Measurements from ENCODE around the gene INF2.

Gene INF2

DNA sequence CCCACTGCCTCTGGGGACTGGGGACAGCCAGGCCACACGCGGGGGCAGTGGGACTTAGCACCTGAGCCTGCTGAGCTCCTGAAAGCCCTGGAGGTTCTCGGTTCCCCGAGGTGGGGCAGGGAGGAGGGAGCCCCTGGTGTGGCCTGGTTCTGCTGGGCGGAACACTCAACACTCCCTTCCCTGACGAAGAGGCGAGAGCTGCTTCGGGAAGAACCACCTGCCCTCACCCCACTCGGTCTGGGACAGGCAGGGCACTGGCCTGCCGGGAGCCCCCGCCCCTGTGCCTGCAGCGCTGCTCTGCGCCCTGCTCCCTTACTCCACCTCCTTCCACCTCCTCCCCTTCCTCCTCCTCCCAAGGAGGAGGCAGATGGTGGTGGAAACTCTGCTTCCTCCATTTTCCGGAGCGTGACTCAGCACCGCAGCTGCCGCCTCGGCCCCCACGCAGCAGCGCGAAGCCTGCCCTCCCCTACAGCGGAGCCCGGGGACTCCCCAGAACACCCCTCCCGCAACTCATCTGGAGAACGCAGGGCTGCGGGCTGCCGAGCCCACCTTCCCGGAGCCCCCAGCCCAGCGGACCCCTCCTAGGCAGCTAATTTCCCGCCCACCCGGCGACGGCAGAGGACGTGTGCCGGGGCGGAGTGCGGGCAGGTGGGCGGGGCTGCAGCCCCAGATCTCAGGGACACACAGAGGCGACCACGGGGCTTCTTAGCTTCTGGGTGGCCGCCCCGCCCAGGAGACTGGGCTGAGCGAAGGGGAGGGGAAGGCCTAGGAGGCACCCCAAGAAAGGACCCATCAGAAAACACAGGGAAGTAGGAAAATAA is 11.7 kb upstream of the INF2 start:
- no peak for DNase-seq

- DNase-seq, result no peak
Measured at GRCh38 chr14:104678346-104678745, 11.1 kb upstream of the INF2 start.

GRCh38 chr14:104678901-104679705 is 10.3 kb upstream of the INF2 start:
- DNase-seq, result no peak

DNA sequence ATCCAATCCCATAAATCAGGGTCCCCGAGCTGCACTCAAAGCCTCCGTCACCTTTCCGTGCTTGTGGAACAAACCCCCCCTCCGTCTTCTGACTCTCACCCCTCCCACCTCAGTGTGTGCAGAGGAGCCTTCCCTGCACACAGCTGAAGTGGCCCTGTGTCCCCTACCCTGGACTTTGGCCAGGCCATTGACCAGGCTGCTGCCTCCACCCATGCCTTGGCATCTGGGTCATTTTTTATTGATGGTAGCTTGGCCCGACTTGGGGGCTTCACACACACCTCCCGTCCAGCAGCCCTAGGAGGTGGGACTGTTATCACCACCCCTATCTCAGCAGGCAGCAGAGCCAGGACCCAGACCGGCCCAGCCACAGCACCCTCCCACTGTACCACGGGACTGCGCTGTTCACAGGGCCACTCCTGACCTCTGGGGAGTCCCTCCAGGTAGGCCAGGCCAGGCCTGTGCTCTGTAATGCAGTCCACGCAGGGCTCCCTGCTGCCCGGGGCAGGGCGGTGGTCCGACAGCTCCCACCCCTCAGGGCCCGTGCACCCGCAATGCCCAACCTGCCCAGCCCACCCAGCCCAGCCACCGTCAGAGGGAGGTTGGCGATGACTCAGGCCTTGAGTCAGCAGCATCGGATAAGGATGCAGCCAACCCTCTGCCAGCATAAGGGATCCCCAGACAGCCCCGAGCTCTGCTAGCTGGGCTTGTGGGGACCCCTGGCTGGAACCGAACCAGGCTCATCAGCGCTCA is 9.2 kb upstream of the INF2 start:
- DNase-seq, result no peak

- DNase-seq, result no peak
Measured at GRCh38 chr14:104680806-104681688, 8.4 kb upstream of the INF2 start.

GRCh38 chr14:104681689-104682074 is 7.7 kb upstream of the INF2 start:
- no peak for DNase-seq

GRCh38 chr14:104682107-104682593 is 7.3 kb upstream of the INF2 start:
- no peak for DNase-seq

DNA sequence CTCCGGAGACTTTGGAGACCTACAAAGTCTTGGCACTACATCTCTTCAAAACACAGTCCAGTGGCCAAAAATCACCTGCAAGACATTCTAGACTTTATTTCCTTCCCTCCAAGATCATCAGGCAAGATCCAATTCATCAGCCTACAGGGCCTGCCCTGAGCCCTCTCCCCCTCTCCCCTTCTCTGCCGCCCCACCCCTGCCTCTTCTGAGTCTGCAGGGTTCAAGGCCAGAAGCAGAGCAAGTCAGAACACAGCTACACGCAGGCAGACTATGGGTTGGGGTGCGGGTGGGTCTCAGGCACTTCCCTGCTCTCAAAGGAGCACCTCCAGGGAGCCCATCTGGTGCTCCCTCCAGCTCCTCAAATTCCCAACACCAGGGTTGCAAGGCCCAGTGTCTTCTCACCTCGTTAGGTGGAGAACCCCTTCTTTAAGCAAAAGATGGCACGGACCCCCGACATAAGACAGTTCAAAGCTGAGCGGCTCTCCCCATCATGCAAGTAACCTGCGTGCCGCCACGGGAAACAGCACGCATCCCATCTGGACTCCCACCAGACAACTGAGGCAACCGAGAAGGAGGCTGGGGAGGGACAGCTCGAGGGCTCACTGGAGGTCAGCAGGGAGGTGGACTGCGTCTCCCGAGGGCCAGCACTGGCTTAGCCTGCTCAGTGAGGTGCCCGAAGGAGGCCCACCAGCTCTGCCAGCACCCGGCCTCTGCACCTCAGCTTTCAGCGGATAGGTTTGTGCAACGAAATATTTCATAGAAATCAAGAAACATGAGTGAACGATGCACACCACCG is 5.6 kb upstream of the INF2 start:
- no peak for DNase-seq

DNA sequence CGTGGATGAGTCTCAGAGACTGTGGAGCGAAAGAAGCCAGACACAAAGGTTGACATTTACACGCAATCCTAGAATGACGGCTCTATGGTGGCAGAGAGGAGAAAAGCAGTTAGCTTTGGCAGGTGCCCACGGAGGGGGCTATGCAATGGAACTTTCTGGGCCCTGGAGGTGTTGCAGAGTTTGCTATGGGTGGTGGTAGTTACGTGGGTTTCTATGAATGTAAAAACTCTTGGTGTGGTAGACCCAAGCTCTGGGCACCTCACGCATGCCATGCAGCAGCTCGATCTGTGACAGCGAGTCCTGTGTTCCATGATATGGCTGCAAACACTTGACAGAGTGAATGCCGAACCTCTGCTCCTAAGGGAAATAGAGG is 5.0 kb upstream of the INF2 start:
- no peak for DNase-seq

DNA sequence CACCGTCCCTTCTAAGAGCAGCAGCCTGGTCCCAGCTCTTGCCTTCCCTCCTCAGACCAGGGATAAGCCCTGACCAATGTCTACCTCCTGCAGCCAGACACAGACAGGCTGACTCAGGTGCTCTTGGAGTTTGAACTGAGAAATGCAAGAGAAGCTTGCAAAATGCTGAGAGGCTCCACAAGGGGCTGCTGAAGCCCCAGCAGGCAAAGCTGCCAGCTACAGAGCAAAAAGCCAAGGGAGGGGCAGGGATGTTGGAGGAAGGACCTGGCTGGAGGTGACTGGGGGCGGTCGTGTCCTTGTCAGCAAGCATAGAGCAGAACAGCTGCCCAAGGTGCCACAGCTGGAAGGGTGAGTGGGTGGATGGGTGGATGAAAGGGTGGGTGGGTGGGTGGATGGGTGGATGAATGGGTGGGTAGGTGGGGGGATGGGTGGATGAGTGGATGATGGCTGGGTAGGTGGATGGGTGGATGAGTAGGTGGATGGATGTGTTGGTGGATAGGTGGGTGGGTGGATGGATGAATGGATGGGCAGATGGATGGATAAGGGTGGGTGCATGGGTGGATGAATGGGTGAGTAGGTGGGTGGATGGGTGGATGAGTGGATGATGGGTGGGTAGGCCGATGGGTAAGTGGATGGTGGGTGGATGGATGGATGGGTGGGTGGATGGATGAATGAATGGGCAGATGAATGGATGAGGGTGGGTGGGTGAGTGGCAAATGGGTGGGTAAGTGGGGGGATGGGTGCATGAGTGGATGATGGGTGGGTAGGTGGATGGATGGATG is 4.0 kb upstream of the INF2 start:
- no peak for DNase-seq

GRCh38 chr14:104685998-104686610 is 3.3 kb upstream of the INF2 start:
- DNase-seq, result no peak

DNA sequence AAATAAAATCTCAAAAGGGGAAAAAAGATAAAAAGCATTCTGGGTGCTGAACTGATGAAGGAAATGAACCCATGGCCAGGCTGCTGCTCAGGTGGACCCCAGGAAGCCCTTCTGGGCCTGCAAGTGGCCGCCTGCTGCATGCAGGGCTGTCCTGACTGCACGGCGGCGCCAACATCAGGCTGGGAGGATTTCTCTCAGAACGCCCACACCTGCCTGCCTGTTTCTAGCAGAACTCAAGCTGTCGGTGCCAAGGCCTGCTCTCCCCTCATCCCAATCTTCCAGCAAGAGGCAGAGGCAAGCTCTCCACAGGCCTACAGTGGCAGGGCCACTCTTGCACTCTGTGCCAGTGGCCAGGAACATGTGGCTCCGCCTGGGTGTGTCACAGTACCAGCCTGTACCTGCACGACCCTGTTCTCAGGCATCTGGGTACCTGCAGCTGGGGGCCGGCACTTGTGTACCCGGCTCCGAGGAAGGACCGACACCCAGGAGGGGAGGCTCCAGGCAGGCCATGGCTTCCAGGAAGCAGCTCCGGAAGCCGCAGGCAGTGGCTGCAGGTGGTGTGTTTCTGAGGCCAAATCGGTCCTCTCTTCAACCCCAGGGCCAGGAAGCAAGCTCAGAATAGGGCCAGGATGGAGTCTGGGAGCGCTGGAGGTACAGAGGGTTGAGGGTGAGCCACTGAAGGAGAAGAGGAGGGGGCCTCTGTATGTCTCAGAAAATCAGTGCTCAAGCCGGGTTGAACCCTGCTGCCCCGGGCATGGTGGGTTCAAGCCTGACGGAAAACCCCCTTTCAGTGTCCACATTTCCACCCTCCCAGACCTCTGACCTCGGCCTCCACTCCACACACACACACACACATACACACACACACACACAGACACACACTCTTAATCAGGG is 2.5 kb upstream of the INF2 start:
- DNase-seq, result no peak

- DNase-seq, result no peak
Measured at GRCh38 chr14:104687601-104688504, 1.6 kb upstream of the INF2 start.

- no peak for DNase-seq
Measured at GRCh38 chr14:104688505-104689108, 811 bp upstream of the INF2 start.

DNA sequence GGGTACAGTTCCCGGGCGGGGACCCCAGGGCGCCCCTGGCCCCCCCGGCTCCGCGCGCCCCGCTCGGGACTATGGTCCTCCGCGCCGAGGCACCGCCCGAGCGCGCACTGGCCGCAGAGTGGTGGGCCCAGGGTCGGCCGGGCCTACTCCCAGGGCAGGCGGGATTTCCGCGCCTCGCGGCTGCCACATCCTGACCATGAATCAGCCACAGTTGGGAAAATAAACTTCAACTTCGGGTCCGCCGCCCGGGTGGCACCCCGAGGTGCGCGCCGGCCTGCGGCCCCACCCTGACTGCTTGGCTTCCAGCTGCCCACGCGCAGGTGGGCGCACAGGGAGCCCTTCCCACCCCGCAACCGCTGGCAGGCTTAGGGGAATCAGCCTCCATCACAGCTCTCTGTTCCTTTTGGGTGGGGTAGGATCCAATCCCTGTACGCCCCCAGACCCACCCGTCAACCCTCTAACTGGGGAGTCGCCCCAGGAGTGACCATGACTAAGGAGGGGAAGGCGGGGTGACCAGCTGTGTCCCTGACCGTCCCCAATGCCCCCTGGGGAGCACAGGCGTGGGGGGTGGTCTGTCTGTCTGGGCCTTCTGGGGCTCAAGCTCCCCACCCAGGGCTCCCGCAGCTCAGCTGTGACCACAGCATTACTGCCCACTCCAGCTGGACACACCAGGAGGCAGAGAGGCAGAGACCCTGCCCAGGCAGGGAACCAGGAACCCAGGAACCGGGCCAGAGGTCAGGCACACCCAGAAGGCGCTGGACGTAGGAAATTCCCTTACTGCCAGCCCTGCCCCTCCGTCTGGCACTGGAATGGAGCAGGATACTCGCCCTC is 678 bp downstream of the INF2 start:
- no peak for DNase-seq

DNA sequence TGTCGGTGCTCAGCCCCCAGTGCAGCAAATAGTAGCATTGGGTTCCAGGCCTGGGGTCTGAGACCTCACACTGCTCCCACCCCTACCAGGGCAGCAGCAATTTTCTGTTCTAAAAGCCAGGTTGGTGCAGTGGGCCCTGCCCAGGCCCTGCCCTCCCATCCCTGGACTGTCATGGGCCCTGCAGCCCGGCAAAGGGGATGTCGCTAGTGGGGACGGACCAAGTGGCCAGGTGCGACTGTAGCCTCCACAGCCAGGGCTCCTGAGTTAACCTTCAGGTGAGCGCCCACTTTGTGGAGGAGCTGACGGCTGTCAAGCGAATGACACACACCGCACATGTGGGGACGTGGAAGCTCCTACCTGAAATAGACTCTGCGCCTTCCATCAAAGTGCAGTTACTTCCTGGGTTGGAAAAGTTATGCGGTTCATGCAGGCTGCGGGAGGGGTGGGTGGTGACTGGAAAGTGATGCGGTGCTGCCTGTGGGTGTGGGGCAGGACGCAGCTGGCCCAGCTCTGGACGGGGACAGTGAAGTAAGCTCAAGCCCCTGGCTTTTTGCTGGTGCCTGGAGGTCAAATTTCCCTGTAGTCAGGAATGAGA is 1.5 kb downstream of the INF2 start:
- DNase-seq, result no peak

Data from NCI-H446 treated with DMSO at 0.1 percent for 48 hours (cell line).